Mucosa of rectum (tissue), 2 donors: ENCODE results near the gene CHST9.
"Not testable (repeated sequence)": the region's sequence is repeated elsewhere in the genome, so short reads cannot be mapped to it uniquely, and the experiment has no call there.

Experiments used
- H3K27ac ChIP-seq, 2 donors: one replicate each; pipeline ENCODE4 v1.7.0; 2013; ENCODE audit warnings: inconsistent platforms in 2 of 2, low read depth in 2 of 2, low read length in 2 of 2
- H3K27me3 ChIP-seq, 2 donors: one replicate each; pipeline ENCODE4 v1.7.0; 2013; ENCODE audit warnings: low read length in 2 of 2; ENCODE audit not compliant: control insufficient read depth in 2 of 2, insufficient read depth in 2 of 2
- H3K36me3 ChIP-seq, 2 donors: one replicate each; pipeline ENCODE4 v1.7.0; 2013; ENCODE audit warnings: low read length in 2 of 2; ENCODE audit not compliant: control insufficient read depth in 2 of 2, insufficient read depth in 2 of 2
- H3K4me1 ChIP-seq, 2 donors: one replicate each; pipeline ENCODE4 v1.7.0; 2013; ENCODE audit warnings: low read length in 2 of 2, mild to moderate bottlenecking in 1 of 2; ENCODE audit not compliant: control insufficient read depth in 2 of 2, insufficient read depth in 2 of 2
- H3K4me3 ChIP-seq, 2 donors: one replicate each; pipeline ENCODE4 v1.7.0; 2013; ENCODE audit warnings: low read length in 2 of 2
- H3K9ac ChIP-seq, 2 donors: one replicate each; pipeline ENCODE4 v1.7.0; 2013; ENCODE audit warnings: low read length in 2 of 2, low read depth in 1 of 2, mild to moderate bottlenecking in 1 of 2
- H3K9me3 ChIP-seq, 2 donors: one replicate each; pipeline ENCODE4 v1.7.0; 2013; ENCODE audit warnings: low read length in 2 of 2; ENCODE audit not compliant: control insufficient read depth in 2 of 2
- donor health status: healthy.
- donor health status: Normal muscosa, but diverticular disease.

The CHST9 gene

DNA sequence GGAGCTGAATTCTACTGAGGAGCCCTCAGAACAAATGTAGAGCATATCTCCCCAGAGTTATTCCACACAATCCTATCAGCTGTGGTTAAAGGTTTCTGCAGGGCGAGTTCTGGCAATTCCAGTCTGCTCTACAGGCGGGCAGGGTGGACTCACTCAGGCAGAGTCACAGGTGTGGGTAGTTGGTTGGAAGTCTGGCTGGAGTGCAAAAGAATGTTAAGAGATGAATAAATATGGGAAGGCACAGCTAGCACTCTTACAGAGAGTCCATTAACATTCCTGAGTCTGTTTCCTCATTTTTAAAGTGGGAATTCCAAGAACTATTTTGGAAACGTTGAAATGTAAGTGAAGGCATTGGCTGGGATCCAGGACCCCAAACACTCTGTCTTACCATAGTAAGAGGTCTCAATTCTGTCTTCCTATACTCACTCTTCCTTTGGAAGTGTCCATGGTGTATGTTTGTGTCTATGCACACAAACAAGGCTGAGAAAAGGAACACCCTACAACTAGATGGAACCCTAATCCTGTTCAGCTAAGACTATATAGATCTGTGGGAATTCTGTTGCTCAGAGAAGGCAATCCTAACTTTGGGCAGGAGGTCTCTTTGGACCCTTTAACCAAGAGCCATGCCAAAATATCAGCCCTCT is 256.3 kb downstream of the CHST9 start:
- no peaks in the 10 kb centered on the region for H3K36me3 ChIP-seq
- H3K9ac ChIP-seq, result no peak overlapping the region
- H3K27me3 ChIP-seq, result no peaks in the 10 kb centered on the region
- no peak overlapping the region for H3K4me3 ChIP-seq
- H3K9me3 ChIP-seq, result no peaks in the 10 kb centered on the region
- no peak overlapping the region for H3K27ac ChIP-seq
- no peaks in the 10 kb centered on the region for H3K4me1 ChIP-seq

DNA sequence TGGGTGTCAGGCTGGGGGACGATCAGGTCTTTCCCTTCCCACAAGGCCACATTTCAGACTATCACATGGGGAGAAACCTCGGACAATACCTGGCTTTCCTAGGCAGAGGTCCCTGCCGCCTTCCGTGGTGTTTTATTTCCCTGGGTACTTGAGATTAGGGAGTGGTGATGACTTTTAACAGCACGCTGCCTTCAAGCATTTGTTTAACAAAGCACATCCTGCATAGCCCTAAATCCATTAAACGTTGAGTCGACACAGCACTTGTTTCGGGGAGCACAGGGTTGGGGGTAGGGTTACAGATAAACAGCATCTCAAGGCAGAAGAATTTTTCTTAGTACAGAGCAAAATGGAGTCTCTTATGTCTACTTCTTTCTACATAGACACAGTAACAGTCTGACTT is 257.3 kb downstream of the CHST9 start:
- not testable (repeated sequence) for H3K4me1 ChIP-seq, H3K27ac ChIP-seq, H3K4me3 ChIP-seq, H3K36me3 ChIP-seq, H3K9ac ChIP-seq, H3K9me3 ChIP-seq, H3K27me3 ChIP-seq

DNA sequence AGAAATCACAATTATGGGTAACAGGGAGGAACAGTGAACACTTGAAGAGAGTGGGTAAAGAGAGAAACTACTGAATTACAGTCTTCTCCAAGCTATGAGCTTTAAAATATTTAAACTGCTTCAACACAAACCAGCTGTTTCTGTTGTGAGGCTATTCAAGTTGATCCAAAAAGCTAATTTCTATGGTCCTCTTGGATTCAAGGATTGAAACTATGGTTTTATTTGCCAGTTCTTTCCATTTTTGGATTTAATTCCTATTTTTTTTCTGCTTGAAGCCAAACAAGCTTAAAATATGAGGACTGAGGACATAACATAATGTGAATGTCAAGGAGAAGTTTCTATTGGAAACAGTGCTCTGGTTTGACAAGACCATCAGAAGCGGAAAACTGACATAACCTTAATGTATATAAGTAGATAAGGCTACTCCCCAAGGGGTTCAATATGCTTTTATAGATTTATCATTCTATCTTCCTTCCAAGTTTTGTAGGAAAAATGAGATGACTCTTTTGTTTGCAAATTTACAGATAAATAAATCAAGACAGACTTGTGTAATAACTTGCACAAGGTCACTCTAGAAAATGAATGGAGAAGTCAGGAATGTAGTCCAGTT is 258.9 kb downstream of the CHST9 start:
- Histone ChIP-seq H3K36me3 (no peaks in the 10 kb centered on the region), H3K4me3 (no peak overlapping the region), H3K9ac (no peak overlapping the region), H3K27me3 (no peaks in the 10 kb centered on the region), H3K27ac (no peak overlapping the region), H3K9me3 (no peaks in the 10 kb centered on the region), H3K4me1 (no peaks in the 10 kb centered on the region)

DNA sequence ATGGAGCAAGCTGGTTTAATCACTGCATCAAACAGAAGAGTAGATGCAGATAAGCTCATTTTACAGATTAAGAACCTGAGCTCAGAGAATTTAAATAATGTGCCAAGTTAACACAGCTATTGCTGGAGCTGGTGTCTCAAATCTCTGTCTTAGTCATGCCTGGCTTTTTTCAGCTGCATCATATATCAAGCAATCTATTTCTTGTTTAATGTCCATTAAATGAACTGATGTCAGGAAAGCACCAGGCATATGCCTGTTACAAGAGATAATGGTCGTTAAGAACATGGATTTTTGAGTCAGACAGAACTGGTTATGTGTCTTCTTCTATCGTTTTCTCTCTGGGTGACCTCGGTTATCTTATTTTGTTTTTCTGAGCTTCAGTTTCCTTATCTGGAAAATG is 259.8 kb downstream of the CHST9 start:
- Histone ChIP-seq H3K9me3 (no peaks in the 10 kb centered on the region), H3K4me1 (no peaks in the 10 kb centered on the region), H3K9ac (no peak overlapping the region), H3K27ac (no peak overlapping the region), H3K27me3 (no peaks in the 10 kb centered on the region), H3K4me3 (no peak overlapping the region), H3K36me3 (no peaks in the 10 kb centered on the region)

DNA sequence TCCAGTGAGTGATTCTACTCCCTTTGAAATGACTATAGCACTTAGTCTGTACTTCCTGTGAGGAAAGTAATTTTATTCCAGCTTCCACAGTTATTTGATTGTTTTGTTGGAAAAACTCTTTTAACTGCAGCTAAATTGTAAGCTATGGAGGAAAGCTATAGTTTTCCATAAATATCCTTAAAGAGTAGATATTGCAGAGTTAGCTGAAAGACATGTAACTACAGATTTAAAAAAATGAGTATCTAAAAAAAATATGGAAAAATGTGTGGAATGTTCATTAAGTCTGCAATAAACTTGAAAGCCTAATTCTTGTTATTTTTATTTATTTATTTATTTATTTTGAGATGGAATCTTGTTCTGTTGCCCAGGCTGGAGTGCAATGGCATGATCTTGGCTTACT is 262.8 kb downstream of the CHST9 start:
- Histone ChIP-seq H3K4me1 (no peaks in the 10 kb centered on the region), H3K36me3 (no peaks in the 10 kb centered on the region), H3K4me3 (no peak overlapping the region), H3K27me3 (no peaks in the 10 kb centered on the region), H3K9me3 (no peaks in the 10 kb centered on the region), H3K27ac (no peak overlapping the region), H3K9ac (no peak overlapping the region)

DNA sequence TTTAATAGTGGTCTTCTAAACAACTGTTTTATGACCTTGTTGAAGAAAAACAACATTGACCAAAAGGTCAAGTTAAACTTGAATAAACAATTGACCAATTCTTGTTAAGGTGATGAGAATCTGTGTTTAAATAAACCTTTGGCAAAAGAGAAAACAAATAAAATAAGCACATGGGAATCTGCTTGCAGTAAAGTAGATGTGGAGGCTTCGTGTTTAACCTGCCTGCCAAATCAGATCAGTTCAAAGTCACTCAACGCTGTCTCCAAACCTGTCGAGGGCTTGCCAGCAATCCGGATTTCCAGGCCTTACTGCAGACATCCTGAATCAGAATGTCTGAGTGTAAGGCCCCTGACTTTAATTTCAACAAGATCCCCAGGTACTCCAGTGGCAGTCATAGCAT is 264.5 kb downstream of the CHST9 start:
- H3K36me3 ChIP-seq, result no peaks in the 10 kb centered on the region
- no peaks in the 10 kb centered on the region for H3K9me3 ChIP-seq
- no peak overlapping the region for H3K9ac ChIP-seq
- no peak overlapping the region for H3K27ac ChIP-seq
- no peak overlapping the region for H3K4me3 ChIP-seq
- H3K27me3 ChIP-seq, result no peaks in the 10 kb centered on the region
- H3K4me1 ChIP-seq, result no peaks in the 10 kb centered on the region

DNA sequence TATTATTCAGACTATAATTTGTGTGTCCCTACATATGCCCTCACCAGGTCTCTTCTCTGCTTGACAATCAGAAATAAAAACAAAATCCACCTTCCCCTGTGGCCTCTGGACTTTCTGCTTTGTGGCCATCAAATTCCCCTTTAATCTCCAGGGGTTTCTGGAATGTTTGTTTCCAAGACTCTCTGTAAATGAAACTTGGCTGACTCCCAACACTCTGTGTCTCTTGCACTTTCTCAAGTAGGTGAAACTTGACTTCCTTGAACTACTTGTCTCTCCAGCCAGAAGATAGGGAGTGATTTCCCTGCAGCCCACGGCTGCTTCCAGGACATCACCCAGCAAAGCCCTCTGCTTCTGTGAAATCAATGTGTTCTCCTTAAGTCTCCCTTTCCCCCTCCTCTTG is 265.5 kb downstream of the CHST9 start:
- H3K9me3 ChIP-seq, result no peaks in the 10 kb centered on the region
- H3K4me1 ChIP-seq, result no peaks in the 10 kb centered on the region
- no peaks in the 10 kb centered on the region for H3K36me3 ChIP-seq
- H3K27me3 ChIP-seq, result no peaks in the 10 kb centered on the region
- no peak overlapping the region for H3K9ac ChIP-seq
- no peak overlapping the region for H3K4me3 ChIP-seq
- H3K27ac ChIP-seq, result no peak overlapping the region

DNA sequence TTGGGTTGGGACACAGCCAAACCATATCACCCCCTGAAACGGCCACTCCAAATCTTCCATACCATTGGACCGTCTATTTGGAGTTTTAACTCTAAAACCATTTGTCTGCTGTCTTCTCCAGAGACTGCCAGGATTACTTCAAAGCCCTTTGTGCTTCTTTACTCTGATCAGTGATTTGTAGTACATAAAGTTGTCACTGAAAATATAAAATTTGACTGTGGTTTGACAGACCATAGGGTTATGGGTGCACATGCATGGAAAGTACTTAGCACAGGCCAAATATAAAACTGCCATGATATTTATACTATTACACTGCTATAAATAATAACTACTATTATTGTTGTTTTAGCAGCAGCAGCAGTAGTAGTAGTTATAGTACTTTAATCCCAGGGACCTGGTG is 265.9 kb downstream of the CHST9 start:
- Histone ChIP-seq H3K36me3 (no peaks in the 10 kb centered on the region), H3K9me3 (no peaks in the 10 kb centered on the region), H3K4me1 (no peaks in the 10 kb centered on the region), H3K9ac (no peak overlapping the region), H3K27ac (no peak overlapping the region), H3K4me3 (no peak overlapping the region), H3K27me3 (no peaks in the 10 kb centered on the region)

DNA sequence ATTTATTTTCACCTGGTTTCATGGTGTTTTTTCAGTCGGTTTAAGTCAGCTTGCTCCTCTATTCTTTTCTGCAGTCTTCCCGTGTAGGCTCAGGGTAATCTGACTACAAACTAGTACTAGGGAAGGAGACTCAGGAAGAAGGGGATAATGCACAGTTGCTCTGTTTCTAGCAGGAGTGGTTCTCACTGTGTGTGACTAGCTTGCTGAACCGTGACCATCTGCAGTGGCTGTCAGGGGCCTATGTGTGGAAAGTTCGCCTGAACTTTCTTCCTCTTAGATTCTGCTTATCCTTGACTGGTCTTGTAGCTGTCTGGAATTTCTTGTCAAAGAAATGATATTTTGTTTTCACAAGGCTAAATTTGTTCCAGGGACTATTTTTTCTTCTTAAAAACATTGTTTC is 273.3 kb downstream of the CHST9 start:
- no peaks in the 10 kb centered on the region for H3K4me1 ChIP-seq
- no peak overlapping the region for H3K4me3 ChIP-seq
- no peaks in the 10 kb centered on the region for H3K9me3 ChIP-seq
- H3K36me3 ChIP-seq, result no peaks in the 10 kb centered on the region
- H3K27me3 ChIP-seq, result no peaks in the 10 kb centered on the region
- H3K27ac ChIP-seq, result no peak overlapping the region
- H3K9ac ChIP-seq, result no peak overlapping the region

DNA sequence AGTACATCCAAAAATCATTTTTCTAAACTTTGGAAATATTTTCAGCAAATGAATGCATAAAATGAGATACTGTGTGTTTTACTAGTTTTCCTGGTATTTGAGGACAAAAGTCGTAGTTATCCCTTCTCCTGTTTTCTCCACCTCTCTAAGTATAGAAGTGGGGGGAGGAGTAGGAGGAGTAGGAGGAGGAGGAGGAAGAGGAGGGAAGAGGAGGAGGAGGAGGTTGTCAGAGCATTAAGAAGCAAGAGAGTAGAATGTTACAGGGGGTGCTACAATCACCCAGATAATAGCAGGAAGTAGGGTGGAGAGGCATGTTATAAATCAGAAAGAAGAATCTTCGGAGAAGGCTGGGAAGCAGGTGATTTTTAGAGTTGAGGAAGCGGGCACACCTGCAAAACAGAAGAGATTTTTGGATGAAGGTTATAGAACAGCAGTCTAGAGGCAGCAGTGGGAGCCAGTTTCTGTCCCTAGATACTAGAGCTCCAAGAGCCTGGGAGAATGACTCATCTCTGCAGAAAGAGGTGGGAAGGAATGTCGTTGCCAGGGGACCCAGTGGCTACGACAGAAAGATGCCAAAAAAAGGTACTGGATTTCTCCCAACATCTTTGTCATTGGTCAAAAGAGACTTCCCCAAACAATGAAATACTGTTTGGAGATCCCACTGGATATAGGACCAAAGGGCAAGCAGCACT is 275.4 kb downstream of the CHST9 start:
- Histone ChIP-seq H3K27me3 (no peaks in the 10 kb centered on the region), H3K9me3 (no peaks in the 10 kb centered on the region), H3K4me1 (no peaks in the 10 kb centered on the region), H3K27ac (no peak overlapping the region), H3K4me3 (no peak overlapping the region), H3K36me3 (no peaks in the 10 kb centered on the region), H3K9ac (no peak overlapping the region)
